Measurements from ENCODE around the gene NUMA1.

Gene NUMA1

GRCh38 chr11:71997594-71997993, 82.7 kb downstream of the NUMA1 start:
- Mint-ChIP-seq H3K27me3 (no peaks in the 10 kb centered on the region), H3K27ac (no peak overlapping the region), H3K9me3 (no peaks in the 10 kb centered on the region), H3K4me1 (ENCODE audit: low read depth) (peaks cover 38% of the 10 kb centered on the region), H3K36me3 (ENCODE audit: low read depth) (peaks cover 23% of the 10 kb centered on the region), H3K4me3 (no peak overlapping the region)

DNA sequence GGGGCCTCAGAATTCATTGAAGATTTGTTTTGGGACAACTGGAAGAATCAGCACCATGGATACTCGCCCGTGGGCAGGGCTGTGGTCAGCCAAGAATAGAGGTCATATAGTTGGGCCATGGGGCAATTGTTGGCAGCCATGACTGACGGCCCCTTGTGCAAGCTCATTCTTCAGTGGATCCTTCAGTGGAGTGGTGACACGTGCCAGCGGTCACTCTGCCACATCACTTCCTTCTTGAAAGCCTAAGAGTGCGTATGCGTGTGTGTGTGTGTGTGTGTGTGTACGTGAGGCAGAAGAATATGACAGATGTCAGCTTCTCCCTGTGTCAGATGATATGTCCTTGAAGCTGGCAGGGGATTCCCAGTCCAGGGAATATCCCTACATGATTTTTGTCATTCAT, 83.4 kb downstream of the NUMA1 start:
- Mint-ChIP-seq H3K9me3 (no peaks in the 10 kb centered on the region), H3K4me1 (ENCODE audit: low read depth) (peaks cover 42% of the 10 kb centered on the region), H3K36me3 (ENCODE audit: low read depth) (peaks cover 16% of the 10 kb centered on the region), H3K4me3 (no peak overlapping the region), H3K27ac (no peak overlapping the region), H3K27me3 (no peaks in the 10 kb centered on the region)

- no peaks in the 10 kb centered on the region for H3K27me3 Mint-ChIP-seq
- no peak overlapping the region for H3K27ac Mint-ChIP-seq
- peaks cover 15% of the 10 kb centered on the region for H3K36me3 Mint-ChIP-seq (ENCODE audit: low read depth)
- H3K4me1 Mint-ChIP-seq (ENCODE audit: low read depth): peaks cover 45% of the 10 kb centered on the region
- H3K9me3 Mint-ChIP-seq: no peaks in the 10 kb centered on the region
- H3K4me3 Mint-ChIP-seq: no peak overlapping the region
These were observed 83.8 kb downstream of the NUMA1 start for GRCh38 chr11:71996517-71996916.

GRCh38 chr11:71995726-71996291, 84.5 kb downstream of the NUMA1 start:
- H3K9me3 Mint-ChIP-seq: no peaks in the 10 kb centered on the region
- H3K27ac Mint-ChIP-seq: no peak overlapping the region
- peaks cover 49% of the 10 kb centered on the region for H3K4me1 Mint-ChIP-seq (ENCODE audit: low read depth)
- no peak overlapping the region for H3K4me3 Mint-ChIP-seq
- peaks cover 20% of the 10 kb centered on the region for H3K36me3 Mint-ChIP-seq (ENCODE audit: low read depth)
- H3K27me3 Mint-ChIP-seq: no peaks in the 10 kb centered on the region

DNA sequence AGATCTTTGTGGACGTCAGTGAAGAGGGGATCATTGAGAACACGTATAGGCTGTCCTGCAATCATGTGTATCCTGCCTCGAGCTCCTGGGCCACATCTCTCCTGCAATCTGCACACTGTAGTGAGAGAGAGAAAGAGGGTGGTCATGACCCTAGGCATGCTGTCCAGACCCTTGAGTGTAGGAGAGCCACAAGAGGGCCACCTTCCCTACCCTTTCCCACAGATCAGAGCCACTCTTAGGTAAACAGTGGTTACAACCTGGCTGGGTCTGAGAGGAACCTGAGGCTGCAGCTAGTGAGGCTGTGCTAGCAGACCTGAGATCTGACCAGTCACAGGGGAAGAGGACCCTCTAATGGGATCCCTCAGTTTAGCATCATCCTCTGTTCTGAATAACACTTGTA, 85.6 kb downstream of the NUMA1 start:
- H3K9me3 Mint-ChIP-seq: no peaks in the 10 kb centered on the region
- H3K36me3 Mint-ChIP-seq (ENCODE audit: low read depth): peaks cover 22% of the 10 kb centered on the region
- peak overlapping the region; percentile 13 for H3K27ac Mint-ChIP-seq
- H3K27me3 Mint-ChIP-seq: no peaks in the 10 kb centered on the region
- no peak overlapping the region for H3K4me3 Mint-ChIP-seq
- peaks cover 45% of the 10 kb centered on the region for H3K4me1 Mint-ChIP-seq (ENCODE audit: low read depth)

DNA sequence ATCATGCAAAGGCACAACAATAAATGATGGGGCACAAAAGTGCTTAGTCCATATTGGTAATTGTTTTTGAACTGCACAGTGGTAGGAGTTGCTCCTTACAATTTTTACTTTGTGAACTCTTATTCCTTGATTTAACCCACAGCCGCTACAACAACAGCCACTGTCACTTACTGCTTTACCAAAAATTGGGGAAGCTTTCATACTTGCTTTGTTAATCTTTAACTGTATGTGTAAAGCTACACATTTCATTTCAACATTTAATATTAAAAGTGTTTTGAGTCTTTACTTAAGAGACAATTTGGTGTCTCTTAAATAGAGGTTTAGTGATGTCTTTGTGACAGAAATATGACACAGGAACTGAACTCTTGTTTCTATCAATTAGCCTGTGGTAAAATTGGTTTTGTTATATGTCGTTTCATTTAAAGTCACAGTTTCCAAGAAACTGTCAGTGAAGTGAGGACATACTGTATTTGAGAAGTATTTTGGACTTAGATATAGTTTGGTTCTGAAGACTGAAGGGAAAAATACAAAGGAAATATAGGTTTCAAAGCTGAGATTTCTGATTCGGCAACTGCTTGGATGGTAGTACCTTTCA, 88.1 kb downstream of the NUMA1 start:
- Mint-ChIP-seq H3K27ac (no peak overlapping the region), H3K36me3 (ENCODE audit: low read depth) (peaks cover 22% of the 10 kb centered on the region), H3K4me1 (ENCODE audit: low read depth) (peaks cover 25% of the 10 kb centered on the region), H3K27me3 (no peaks in the 10 kb centered on the region), H3K4me3 (no peak overlapping the region), H3K9me3 (no peaks in the 10 kb centered on the region)

GRCh38 chr11:71991494-71991893, 88.8 kb downstream of the NUMA1 start:
- H3K9me3 Mint-ChIP-seq: no peaks in the 10 kb centered on the region
- peaks cover 26% of the 10 kb centered on the region for H3K36me3 Mint-ChIP-seq (ENCODE audit: low read depth)
- H3K27ac Mint-ChIP-seq: peak overlapping the region; percentile 4
- H3K27me3 Mint-ChIP-seq: no peaks in the 10 kb centered on the region
- peaks cover 25% of the 10 kb centered on the region for H3K4me1 Mint-ChIP-seq (ENCODE audit: low read depth)
- no peak overlapping the region for H3K4me3 Mint-ChIP-seq

DNA sequence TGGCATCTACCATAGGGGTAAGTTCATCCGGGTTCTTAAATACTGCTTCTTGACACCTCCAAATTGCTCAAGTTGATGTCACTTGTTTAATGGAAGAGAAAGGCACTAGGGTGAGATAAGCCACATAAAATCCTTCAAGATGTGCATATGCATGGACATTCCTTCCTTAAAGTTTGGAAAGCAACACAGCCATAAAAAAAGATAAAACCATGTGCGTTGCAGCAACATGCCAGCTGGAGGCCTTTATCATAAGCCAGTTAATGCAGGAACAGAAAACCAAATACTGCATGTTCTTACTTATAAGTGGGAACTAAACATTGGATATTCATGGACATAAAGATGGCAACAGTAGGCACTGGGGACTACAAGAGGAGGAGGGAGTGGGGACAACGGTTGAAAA, 89.6 kb downstream of the NUMA1 start:
- no peaks in the 10 kb centered on the region for H3K27me3 Mint-ChIP-seq
- H3K4me3 Mint-ChIP-seq: no peak overlapping the region
- peaks cover 30% of the 10 kb centered on the region for H3K4me1 Mint-ChIP-seq (ENCODE audit: low read depth)
- H3K36me3 Mint-ChIP-seq (ENCODE audit: low read depth): peaks cover 31% of the 10 kb centered on the region
- no peak overlapping the region for H3K27ac Mint-ChIP-seq
- no peaks in the 10 kb centered on the region for H3K9me3 Mint-ChIP-seq

GRCh38 chr11:71988050-71988449, 92.3 kb downstream of the NUMA1 start:
- H3K4me3 Mint-ChIP-seq: no peak overlapping the region
- H3K36me3 Mint-ChIP-seq (ENCODE audit: low read depth): peaks cover 30% of the 10 kb centered on the region
- peaks cover 18% of the 10 kb centered on the region for H3K4me1 Mint-ChIP-seq (ENCODE audit: low read depth)
- H3K27ac Mint-ChIP-seq: no peak overlapping the region
- H3K27me3 Mint-ChIP-seq: no peaks in the 10 kb centered on the region
- no peaks in the 10 kb centered on the region for H3K9me3 Mint-ChIP-seq

GRCh38 chr11:71987521-71987920, 92.8 kb downstream of the NUMA1 start:
- H3K27me3 Mint-ChIP-seq: no peaks in the 10 kb centered on the region
- no peak overlapping the region for H3K4me3 Mint-ChIP-seq
- no peaks in the 10 kb centered on the region for H3K9me3 Mint-ChIP-seq
- H3K4me1 Mint-ChIP-seq (ENCODE audit: low read depth): peaks cover 16% of the 10 kb centered on the region
- no peak overlapping the region for H3K27ac Mint-ChIP-seq
- peaks cover 32% of the 10 kb centered on the region for H3K36me3 Mint-ChIP-seq (ENCODE audit: low read depth)

DNA sequence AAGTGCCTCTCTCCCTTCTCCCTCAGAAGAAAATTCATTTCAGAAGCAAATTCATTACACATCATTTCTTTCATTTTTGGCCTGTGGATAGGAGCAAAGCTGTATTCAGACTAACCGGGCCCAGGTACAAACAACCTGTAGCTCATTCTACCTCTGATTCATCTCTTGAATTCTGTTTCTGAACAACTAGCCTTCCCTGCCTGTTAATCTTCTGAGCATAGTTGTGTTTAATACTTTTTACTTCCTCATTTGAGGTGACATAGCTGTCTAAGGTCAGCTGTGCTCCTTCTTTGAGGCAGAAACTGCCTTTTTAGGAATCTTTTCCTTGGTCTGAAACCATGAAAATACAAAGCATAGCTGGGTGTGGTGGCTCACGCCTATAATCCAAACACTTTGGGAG, 94.2 kb downstream of the NUMA1 start:
- H3K4me3 Mint-ChIP-seq: no peak overlapping the region
- peaks cover 6% of the 10 kb centered on the region for H3K4me1 Mint-ChIP-seq (ENCODE audit: low read depth)
- peaks cover 35% of the 10 kb centered on the region for H3K36me3 Mint-ChIP-seq (ENCODE audit: low read depth)
- H3K27me3 Mint-ChIP-seq: no peaks in the 10 kb centered on the region
- H3K27ac Mint-ChIP-seq: no peak overlapping the region
- H3K9me3 Mint-ChIP-seq: no peaks in the 10 kb centered on the region

- Mint-ChIP-seq H3K4me1 (ENCODE audit: low read depth) (no peaks in the 10 kb centered on the region), H3K27me3 (no peaks in the 10 kb centered on the region), H3K4me3 (no peak overlapping the region), H3K9me3 (no peaks in the 10 kb centered on the region), H3K27ac (peak overlapping the region; percentile 43), H3K36me3 (ENCODE audit: low read depth) (peaks cover 42% of the 10 kb centered on the region)
These were observed 100.7 kb downstream of the NUMA1 start for GRCh38 chr11:71979602-71980001.

DNA sequence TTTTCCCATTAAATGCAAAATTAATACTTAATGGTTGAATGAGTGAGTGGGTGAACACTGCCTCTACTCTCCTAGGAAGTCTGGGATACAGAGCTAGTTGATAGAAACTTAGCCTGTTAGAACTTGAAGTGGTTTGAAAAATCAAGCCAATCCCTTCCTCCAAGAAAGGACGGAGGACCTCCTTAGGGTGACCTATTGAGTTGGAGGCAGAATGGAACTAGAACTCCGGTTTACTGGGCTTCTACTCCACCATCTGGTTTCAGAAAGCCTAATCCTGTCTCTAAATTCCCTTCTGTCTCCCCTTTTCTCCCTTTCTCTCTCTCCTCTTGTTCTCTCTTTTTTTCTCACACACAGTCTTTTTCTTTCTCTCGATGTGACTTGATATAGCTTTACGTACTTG, 101.2 kb downstream of the NUMA1 start:
- no peaks in the 10 kb centered on the region for H3K9me3 Mint-ChIP-seq
- H3K36me3 Mint-ChIP-seq (ENCODE audit: low read depth): peaks cover 43% of the 10 kb centered on the region
- no peak overlapping the region for H3K4me3 Mint-ChIP-seq
- no peaks in the 10 kb centered on the region for H3K27me3 Mint-ChIP-seq
- peak overlapping the region; percentile 43 for H3K27ac Mint-ChIP-seq
- H3K4me1 Mint-ChIP-seq (ENCODE audit: low read depth): no peaks in the 10 kb centered on the region

DNA sequence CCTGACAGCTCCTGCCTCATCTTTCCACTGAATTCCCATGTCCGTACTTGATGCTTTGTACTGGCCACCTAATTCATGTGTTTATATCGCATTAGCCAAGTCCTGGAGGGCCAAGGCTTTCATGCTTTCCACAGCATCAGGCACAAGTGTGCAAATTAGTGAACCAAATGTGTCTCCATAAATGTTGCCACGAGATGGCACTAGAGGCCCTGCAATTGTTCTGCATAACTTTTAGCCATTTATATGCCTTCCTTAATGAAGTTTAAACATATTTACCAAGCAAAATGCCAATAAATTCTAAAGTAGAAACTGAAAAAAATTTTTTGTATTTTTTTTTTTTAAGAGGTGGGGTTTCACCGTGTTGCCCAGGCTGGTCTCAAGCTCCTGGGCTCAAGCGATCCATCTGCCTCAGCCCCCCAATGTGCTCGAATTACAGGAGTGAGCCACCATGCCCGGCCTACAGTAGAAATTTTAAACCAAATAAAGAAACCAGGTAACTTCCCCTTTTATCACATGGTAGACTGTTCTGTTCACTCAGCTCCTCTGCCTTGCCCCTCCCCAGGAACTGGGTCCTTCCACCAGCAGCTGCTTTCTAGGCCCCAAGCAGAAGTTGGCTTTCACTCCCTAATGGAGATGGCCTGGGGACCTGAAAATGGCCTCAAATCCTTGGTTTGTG, 102.5 kb downstream of the NUMA1 start:
- Mint-ChIP-seq H3K27ac (no peak overlapping the region), H3K36me3 (ENCODE audit: low read depth) (peaks cover 35% of the 10 kb centered on the region), H3K9me3 (no peaks in the 10 kb centered on the region), H3K4me1 (ENCODE audit: low read depth) (no peaks in the 10 kb centered on the region), H3K4me3 (no peak overlapping the region), H3K27me3 (no peaks in the 10 kb centered on the region)

GRCh38 chr11:71977090-71977489, 103.3 kb downstream of the NUMA1 start:
- Mint-ChIP-seq H3K27ac (no peak overlapping the region), H3K27me3 (no peaks in the 10 kb centered on the region), H3K9me3 (no peaks in the 10 kb centered on the region), H3K4me3 (no peak overlapping the region), H3K4me1 (ENCODE audit: low read depth) (no peaks in the 10 kb centered on the region), H3K36me3 (ENCODE audit: low read depth) (peaks cover 29% of the 10 kb centered on the region)

GRCh38 chr11:71976551-71976950, 103.8 kb downstream of the NUMA1 start:
- Mint-ChIP-seq H3K27me3 (no peaks in the 10 kb centered on the region), H3K9me3 (no peaks in the 10 kb centered on the region), H3K4me3 (no peak overlapping the region), H3K4me1 (ENCODE audit: low read depth) (no peaks in the 10 kb centered on the region), H3K27ac (no peak overlapping the region), H3K36me3 (ENCODE audit: low read depth) (peaks cover 30% of the 10 kb centered on the region)
